Prostate gland (tissue), 2 donors: ENCODE measurements around the gene MN1.

Experiments
- POLR2A ChIP-seq: fragments of 450-650 bp; IDR thresholded peaks from one replicate; pipeline ENCODE4 v1.6.1; 2016; ENCODE audit warnings: antibody characterized with exemption, mild to moderate bottlenecking
- POLR2AphosphoS5 ChIP-seq: sonication (generic); formaldehyde crosslinking; IDR thresholded peaks from one replicate; pipeline ENCODE4 v1.6.1; 2017; ENCODE audit warnings: antibody characterized with exemption
- TF ChIP-seq, protein P1 (sequence below), 4 experiments: fragments of 200-600 bp in 2 of 4; fragments of 450-650 bp in 2 of 4; sonication (generic) in 2 of 4; IDR thresholded peaks; 1 replicate in 3 of 4; 2 replicates in 1 of 4; pipeline ENCODE4 v1.5.1; 2016 to 2019; ENCODE audit warnings: antibody characterized with exemption in 4 of 4, mild to moderate bottlenecking in 2 of 4, moderate library complexity in 2 of 4

DNA sequence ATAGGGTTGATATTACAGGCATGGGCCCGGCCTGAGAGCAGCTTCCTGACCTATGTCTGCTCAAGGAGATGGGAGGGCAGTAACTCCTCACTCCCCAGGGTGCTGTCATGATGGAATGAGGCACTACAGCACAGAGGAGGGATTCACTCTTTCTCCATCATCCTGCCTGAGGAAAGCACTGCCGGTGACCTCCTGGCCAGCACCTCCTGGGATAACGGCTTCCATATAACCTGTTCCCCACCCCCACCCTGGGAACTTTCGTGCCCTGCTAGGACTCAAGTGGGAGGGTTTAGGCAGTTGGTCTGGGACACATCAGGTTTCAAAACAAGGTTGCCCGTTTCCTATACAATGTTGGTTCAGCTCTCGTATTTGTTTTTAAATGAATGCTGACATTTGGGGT lies 42.7 kb upstream of the MN1 start:
- TF ChIP-seq, protein P1, sequence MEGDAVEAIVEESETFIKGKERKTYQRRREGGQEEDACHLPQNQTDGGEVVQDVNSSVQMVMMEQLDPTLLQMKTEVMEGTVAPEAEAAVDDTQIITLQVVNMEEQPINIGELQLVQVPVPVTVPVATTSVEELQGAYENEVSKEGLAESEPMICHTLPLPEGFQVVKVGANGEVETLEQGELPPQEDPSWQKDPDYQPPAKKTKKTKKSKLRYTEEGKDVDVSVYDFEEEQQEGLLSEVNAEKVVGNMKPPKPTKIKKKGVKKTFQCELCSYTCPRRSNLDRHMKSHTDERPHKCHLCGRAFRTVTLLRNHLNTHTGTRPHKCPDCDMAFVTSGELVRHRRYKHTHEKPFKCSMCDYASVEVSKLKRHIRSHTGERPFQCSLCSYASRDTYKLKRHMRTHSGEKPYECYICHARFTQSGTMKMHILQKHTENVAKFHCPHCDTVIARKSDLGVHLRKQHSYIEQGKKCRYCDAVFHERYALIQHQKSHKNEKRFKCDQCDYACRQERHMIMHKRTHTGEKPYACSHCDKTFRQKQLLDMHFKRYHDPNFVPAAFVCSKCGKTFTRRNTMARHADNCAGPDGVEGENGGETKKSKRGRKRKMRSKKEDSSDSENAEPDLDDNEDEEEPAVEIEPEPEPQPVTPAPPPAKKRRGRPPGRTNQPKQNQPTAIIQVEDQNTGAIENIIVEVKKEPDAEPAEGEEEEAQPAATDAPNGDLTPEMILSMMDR (IDR thresholded peaks at IDR 0.05), result no peak
- TF ChIP-seq POLR2A, result no peak
- no peak for TF ChIP-seq POLR2AphosphoS5
